ENCODE measurements around the gene RCL1.
"Not testable (repeated sequence)": the region's sequence is repeated elsewhere in the genome, so short reads cannot be mapped to it uniquely, and the experiment has no call there.

Gene RCL1

DNA sequence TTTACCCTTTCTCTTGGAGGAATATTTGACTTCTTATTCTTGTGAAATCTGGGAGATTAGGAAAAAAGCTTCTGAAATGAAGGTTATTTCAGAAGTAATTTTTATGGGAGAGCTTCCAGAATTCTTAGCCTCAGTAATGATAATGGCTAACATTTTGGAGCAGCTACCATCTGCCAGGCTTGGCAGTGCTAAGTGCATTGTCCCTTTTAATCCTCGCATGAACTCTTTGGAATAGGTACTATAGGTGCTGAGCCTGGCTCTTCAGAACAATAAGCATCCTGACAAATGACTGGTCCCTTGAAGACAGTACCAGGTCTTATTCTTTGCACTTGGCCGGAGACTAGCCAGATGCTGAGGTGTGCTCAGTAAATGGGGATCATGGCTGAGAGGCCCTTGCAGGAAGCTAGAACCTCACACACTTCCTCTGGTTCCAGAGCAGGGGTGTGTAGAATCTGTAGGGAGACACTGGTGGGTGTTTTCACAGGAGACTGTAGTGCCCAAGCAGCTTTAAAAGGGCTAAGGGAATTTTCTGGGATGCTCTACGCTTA is 90.7 kb downstream of the RCL1 start:
- no peak for DNase-seq (ENCODE audit: low read depth in 2 of 2)

- DNase-seq (ENCODE audit: low read depth in 2 of 2) = no peak
These were observed 94.0 kb downstream of the RCL1 start for GRCh38 chr9:4886698-4887097.

- no peak for DNase-seq (ENCODE audit: low read depth in 2 of 2)
These were observed 94.8 kb downstream of the RCL1 start for GRCh38 chr9:4887556-4887955.

DNA sequence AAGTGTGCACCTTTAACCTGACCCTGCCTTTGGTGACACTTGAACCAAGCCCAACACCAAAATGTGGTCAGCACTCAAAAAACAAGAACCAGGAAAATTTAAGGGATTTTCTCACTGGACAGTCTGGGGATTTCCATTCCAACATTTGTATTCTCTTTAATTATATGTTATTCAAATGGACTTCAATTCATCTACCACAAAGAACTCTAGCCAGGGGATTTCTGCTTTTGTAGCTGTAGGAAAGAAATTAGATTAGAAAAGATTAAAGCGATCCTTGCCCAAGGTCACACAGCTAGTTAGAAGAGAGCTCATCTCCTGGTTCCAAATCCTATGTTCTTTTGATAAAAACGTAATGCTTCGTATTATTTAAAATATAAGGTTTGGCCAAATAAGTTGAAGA is 97.5 kb downstream of the RCL1 start:
- DNase-seq (ENCODE audit: low read depth in 2 of 2) = no peak

DNA sequence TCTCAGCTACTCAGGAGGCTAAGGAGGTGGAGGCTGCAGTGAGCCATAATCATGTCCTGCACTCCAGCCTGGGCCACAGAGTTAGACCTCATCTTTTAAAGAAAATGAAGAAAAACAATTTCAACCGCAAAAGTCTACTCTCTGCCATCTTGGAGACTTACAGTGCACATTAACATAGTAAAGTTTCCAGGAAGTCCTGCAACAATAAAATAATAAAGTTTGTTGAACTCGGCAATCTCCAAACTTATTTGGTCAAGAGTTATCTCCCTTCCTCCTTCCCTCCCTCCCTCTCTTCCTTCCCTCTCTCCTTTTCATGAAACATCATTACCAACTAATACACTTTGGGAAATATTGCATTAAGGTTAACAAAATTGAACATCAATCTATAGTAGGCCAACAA is 98.2 kb downstream of the RCL1 start:
- DNase-seq (ENCODE audit: low read depth in 2 of 2) = no peak

DNA sequence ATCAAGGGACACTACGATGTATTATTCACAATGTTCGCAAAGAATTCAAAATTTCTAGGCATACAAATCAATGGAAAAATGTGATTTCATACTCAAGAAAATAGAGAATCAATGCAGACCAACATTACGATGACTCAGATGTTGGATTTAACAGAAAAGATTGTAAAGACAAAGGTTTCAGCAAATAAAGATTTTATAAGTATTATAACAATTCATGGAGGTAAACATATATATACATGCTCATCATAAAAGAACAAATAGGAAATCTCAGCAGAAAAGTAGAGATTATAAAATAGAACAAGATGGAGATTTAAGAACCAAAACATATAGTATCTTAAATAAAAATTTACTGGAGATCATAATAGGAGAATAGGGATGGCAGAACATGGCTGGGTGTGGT is 98.9 kb downstream of the RCL1 start:
- no peak for DNase-seq (ENCODE audit: low read depth in 2 of 2)

- DNase-seq (ENCODE audit: low read depth in 2 of 2) = no peak
These were observed 99.9 kb downstream of the RCL1 start for GRCh38 chr9:4892501-4893194.

- DNase-seq (ENCODE audit: low read depth in 2 of 2) = no peak
These were observed 101.3 kb downstream of the RCL1 start for GRCh38 chr9:4894076-4894475.

GRCh38 chr9:4899853-4900252 is 107.1 kb downstream of the RCL1 start:
- DNase-seq (ENCODE audit: low read depth in 2 of 2) = not testable (repeated sequence)

DNA sequence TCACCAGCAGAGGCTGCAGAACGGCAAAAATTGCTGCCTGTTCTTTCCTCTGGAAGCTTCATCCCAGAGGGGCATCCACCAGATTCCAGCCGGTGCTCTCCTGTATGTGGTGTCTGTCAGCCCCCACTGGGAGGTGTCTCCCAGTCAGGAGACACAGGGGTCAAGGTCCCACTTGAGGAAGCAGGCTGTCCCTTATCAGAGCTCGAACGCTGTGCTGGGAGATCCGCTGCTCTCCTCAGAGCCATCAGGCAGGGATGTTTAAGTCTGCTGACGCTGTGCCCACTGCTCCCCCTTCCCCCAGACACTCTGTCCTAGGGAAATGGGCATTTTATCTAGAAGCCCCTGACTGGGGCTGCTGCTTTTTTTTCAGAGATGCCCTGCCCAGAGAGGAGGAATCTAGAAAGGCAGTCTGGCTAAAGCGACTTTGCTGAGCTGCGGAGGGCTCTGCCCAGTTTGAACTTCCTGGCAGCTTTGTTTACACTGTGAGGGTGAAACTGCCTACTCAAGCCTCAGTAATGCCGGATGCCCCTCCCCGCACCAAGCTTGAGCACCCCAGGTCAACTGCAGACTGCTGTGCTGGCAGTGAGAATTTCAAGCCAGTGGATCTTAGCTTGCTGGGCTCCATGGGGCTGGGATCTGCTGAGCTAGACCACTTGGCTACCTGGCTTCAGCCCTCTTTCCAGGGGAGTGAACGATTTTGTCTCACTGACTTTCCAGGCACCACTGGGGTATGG is 108.8 kb downstream of the RCL1 start:
- not testable (repeated sequence) for DNase-seq (ENCODE audit: low read depth in 2 of 2)

- no peak for DNase-seq (ENCODE audit: low read depth in 2 of 2)
These were observed 109.4 kb downstream of the RCL1 start for GRCh38 chr9:4902135-4902475.

GRCh38 chr9:4904322-4905134 is 111.8 kb downstream of the RCL1 start:
- no peak for DNase-seq (ENCODE audit: low read depth in 2 of 2)

DNA sequence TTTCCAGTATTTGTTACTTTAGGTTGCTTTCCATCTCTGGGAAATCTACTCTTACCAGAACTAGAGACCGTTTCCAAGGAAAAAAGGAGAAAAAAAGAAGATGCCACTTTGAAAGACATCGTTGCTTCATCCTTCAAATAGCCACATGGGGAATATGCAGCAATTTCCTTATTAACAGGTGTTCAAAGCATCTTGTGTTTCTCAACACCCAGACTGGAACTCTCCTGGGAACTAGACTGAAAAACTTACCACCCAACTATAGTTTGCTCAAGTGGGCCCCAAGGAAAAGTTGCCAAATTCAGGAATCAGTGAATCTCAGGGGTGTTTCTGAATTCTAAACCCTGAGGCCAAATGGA is 112.4 kb downstream of the RCL1 start:
- no peak for DNase-seq (ENCODE audit: low read depth in 2 of 2)

Data from stimulated activated CD8-positive, alpha-beta memory T cell treated with anti-CD3 and anti-CD28 coated beads, Interleukin-15, amount 100 ng/mL, for 48 hours (primary cell).